Naive thymus-derived CD4-positive, alpha-beta T cell (primary cell): ENCODE results near the gene PHF1. TPM values are rescaled to one million over a fixed set of nuclear protein-coding genes. Genes with fewer than 3 reads are reported as not detected.
A peak's percentile ranks its signal among the peaks of the same experiment; 100 is the strongest.

Experiments used
- ATAC-seq: fragments of 150-1000 bp; cut with Tn5 transposase; 2 replicates; pipeline ENCODE4 v1.10.0; 2021; ENCODE audit warnings: mild to moderate bottlenecking, moderate library complexity
- CTCF ChIA-PET: fragments of 350-600 bp; sonication (Branson Sonifier 250); formaldehyde crosslinking; loops from one replicate; lab custom pipeline; 2021; ENCODE audit warnings: antibody characterized with exemption; lab: Charles Lee
- POLR2A ChIA-PET: fragments of 350-600 bp; sonication (Branson Sonifier 250); formaldehyde crosslinking; loops from one replicate; lab custom pipeline; 2021; ENCODE audit warnings: antibody characterized with exemption, inconsistent platforms; lab: Charles Lee
- DNase-seq, 9 donors: peaks; one replicate each; pipeline versions ENCODE4 v3.0.0 to v3.0.0-alpha.2; 2020 to 2022; ENCODE audit warnings: mixed read lengths in 1 of 9
- H3K27ac ChIP-seq: one replicate; pipeline ENCODE4 v1.7.0; 2013; ENCODE audit warnings: mild to moderate bottlenecking, low read depth, low read length, moderate library complexity
- H3K27me3 ChIP-seq, 2 donors: one replicate each; pipeline ENCODE4 v1.7.0; 2013; ENCODE audit warnings: low read length in 2 of 2, mild to moderate bottlenecking in 2 of 2, moderate library complexity in 2 of 2; ENCODE audit not compliant: control insufficient read depth in 2 of 2, insufficient read depth in 2 of 2
- H3K36me3 ChIP-seq, 3 experiments: 1 replicate in 2 of 3; 2 replicates in 1 of 3; pipeline ENCODE4 v1.7.0; 2013; ENCODE audit warnings: low read length in 3 of 3, mild to moderate bottlenecking in 3 of 3, moderate library complexity in 1 of 3; ENCODE audit not compliant: insufficient read depth in 3 of 3, control insufficient read depth in 2 of 3
- H3K4me1 ChIP-seq, 2 donors: one replicate each; pipeline ENCODE4 v1.7.0; 2013; ENCODE audit warnings: low read length in 2 of 2, mild to moderate bottlenecking in 2 of 2, moderate library complexity in 1 of 2; ENCODE audit not compliant: control insufficient read depth in 2 of 2, insufficient read depth in 2 of 2
- H3K4me3 ChIP-seq: 2 replicates; pipeline ENCODE4 v1.7.0; 2013; ENCODE audit warnings: mild to moderate bottlenecking, low read length
- H3K9me3 ChIP-seq, 3 experiments: 1 replicate in 2 of 3; 2 replicates in 1 of 3; pipeline ENCODE4 v1.7.0; 2013; ENCODE audit warnings: low read length in 3 of 3; ENCODE audit not compliant: control insufficient read depth in 2 of 3
- H3K27ac Mint-ChIP-seq, 9 donors: one replicate each; pipeline ENCODE4 v1.8.0; 2020 to 2022; ENCODE audit warnings: mixed read lengths in 9 of 9, mild to moderate bottlenecking in 8 of 9, moderate library complexity in 5 of 9, inconsistent platforms in 2 of 9
- H3K27me3 Mint-ChIP-seq, 5 donors: one replicate each; pipeline ENCODE4 v1.8.0; 2021 to 2022; ENCODE audit warnings: mixed read lengths in 5 of 5, mild to moderate bottlenecking in 1 of 5
- H3K36me3 Mint-ChIP-seq, 5 donors: one replicate each; pipeline ENCODE4 v1.8.0; 2020 to 2022; ENCODE audit warnings: mixed read lengths in 5 of 5, mild to moderate bottlenecking in 3 of 5, inconsistent platforms in 1 of 5
- H3K4me1 Mint-ChIP-seq, 7 donors: one replicate each; pipeline ENCODE4 v1.8.0; 2020 to 2022; ENCODE audit warnings: mixed read lengths in 7 of 7, mild to moderate bottlenecking in 3 of 7, inconsistent platforms in 1 of 7
- H3K4me3 Mint-ChIP-seq, 10 donors: one replicate each; pipeline ENCODE4 v1.8.0; 2020 to 2022; ENCODE audit warnings: mild to moderate bottlenecking in 10 of 10, mixed read lengths in 10 of 10, moderate library complexity in 6 of 10, inconsistent platforms in 2 of 10
- H3K9me3 Mint-ChIP-seq, 11 donors: one replicate each; pipeline ENCODE4 v1.8.0; 2020 to 2022; ENCODE audit warnings: mixed read lengths in 11 of 11, mild to moderate bottlenecking in 4 of 11, inconsistent platforms in 1 of 11, moderate library complexity in 1 of 11
- intact Hi-C, 2 donors: fragments of 100-400 bp; cut with micrococcal nuclease; formaldehyde crosslinking; loops; one replicate each; pipeline ENCODE4 v1.15.1; 2023
- polyA plus RNA-seq, 2 donors: library from polyadenylated mRNA; unstranded; fragments of 300-500 nt; fragmentation: Illumina TruSeq; gene quantifications; one replicate each; pipeline ENCODE4 v1.2.3, GENCODE V29; 2021
- total RNA-seq, 6 experiments: library from RNA in 5 of 6; stranded (reverse) in 5 of 6; gene quantifications; 1 replicate in 5 of 6; 2 replicates in 1 of 6; pipeline ENCODE4 v1.2.3 and lab custom pipeline; 2021 to 2026

Gene PHF1
- total and polyA plus RNA-seq, 7 experiments from 2014 or later, result 37.8 to 356 (median 224) TPM

DNA sequence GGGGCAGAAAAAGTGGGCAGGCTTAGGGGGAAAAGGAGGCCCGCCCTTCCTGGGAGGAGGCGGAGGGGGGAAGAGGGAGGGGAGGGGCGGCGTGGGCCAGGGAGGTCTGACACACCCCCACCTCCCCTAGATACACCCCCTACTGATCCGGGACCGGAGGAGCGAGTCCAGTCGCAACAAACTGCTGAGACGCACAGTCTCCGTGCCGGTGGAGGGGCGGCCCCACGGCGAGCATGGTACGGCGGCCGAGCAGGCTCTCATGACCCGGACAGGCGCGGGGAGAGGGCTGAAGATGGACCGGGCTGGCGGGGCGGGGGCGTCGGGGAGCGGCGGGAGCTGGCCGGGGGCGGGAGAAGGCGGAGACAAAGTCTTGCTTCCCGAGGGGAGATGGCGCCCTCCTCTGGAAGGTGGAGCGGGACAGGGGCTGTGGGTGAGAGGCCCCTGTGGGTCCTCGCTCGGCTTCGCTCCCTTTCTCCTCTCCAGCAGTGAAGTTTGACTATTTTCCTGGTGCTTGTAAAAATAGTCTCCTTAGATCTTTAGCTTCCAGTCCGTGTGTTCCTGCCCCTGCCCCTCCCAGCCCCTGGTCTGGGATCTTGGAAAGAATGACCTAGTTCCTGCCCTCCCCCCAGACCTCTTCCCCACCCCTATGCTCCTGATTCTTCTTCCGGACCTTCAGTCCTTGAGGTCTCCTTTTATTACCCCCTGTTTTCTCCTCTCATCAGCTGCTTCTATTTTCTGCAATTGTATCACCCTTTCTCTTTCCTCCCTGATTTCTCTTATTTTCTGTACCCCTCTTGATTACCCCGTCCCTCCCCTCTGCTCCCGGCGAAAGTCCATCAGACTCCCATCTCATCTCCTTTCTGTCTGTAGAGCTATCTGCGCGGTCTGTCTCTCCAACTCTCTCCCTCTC is 15.1 kb downstream of the PHF1 start:
- peaks cover 64 to 89% (median 82%) of the 10 kb centered on the region in 7 donors for H3K4me1 Mint-ChIP-seq
- Histone ChIP-seq H3K9me3 (no peaks in the 10 kb centered on the region), H3K27me3 (no peaks in the 10 kb centered on the region), H3K4me3 (peak overlapping the region; percentile 73), H3K27ac (peak overlapping the region; percentile 88), H3K4me1 (peaks cover 43 to 46% of the 10 kb centered on the region in 2 donors), H3K36me3 (no peaks in the 10 kb centered on the region)
- DNase-seq (peak; percentile 57 to 85 (median 74)), ATAC-seq (peak; percentile 72)
- intact Hi-C loops, result loop anchor here (1.0 to 10.0 kb wide), 14 partner anchors 8 to 1249 kb away; partner anchors contain the start of genes CUTA (in 2 of the 2), KIFC1 (in 2 of the 2), RGL2 (in 2 of the 2) and AGPAT1 (in 1 of the 2)
- no peaks in the 10 kb centered on the region for H3K27me3 Mint-ChIP-seq
- H3K4me3 Mint-ChIP-seq, result peak overlapping the region; percentile 84 to 98 (median 95)
- ChIA-PET POLR2A (interaction anchor here (0.5 to 3.5 kb wide), 24 partner anchors 8 to 1806 kb away, joined by 3 to 29 read pairs (median 5); partner anchors contain the start of genes B3GALT4, BAK1, CUTA and PFDN6), CTCF (interaction anchor here (0.7 to 3.3 kb wide), 7 partner anchors 12 to 155 kb away, joined by 3 to 9 read pairs (median 4); partner anchors contain the start of genes RPS18 and VPS52)
- H3K27ac Mint-ChIP-seq, result peak overlapping the region; percentile 88 to 99 (median 95)
- H3K36me3 Mint-ChIP-seq, result peaks cover 0 to 31% (median 4%) of the 10 kb centered on the region in 5 donors
- H3K9me3 Mint-ChIP-seq, result no peaks in the 10 kb centered on the region

DNA sequence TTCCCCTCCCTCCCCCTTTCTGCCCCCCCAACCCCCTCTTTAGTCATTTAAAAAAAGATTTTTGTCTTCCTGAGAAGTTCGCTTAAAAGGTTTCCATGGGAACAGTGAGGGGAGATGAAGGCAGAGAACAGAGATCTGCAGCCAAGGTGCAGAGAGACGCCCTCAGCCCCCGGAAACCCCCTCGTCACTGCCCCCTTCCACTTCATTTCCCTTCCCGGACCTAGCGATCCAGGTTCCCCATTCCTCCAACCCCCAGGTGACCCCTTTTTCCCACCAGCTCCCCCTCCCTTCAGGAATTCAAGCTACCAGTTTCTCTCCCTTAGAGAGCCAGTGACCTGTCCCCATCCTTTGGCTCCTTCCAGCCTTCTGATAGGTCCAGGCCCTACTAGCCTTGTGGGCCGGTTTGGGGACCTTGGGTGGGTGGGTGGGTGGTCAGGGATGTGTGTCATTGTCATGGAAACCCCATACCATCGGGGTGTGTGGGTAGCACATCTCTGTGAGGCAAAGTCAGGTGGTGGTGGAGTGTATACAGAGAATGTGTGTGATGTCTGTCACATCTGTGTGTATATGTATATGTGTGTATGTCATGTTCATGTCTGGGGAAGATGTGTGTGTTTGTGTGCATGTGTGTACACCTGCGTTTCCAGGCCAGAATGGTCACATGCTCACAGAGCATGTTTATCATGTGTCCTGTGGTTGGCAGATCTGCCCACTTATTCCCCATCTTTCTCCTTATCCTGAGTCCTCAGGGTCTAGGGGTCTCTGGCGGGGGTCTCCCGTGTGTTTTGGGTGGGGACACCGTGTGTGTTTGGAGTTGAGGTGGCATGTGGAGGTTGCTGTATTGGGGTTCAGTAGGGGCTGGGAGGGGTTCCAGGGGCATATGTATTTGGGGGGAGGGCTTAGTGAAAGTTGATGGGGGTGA is 16.0 kb downstream of the PHF1 start:
- Histone ChIP-seq H3K4me1 (peaks cover 48 to 51% of the 10 kb centered on the region in 2 donors), H3K36me3 (no peaks in the 10 kb centered on the region), H3K4me3 (peak overlapping the region; percentile 75), H3K27ac (peak overlapping the region; percentile 88), H3K9me3 (no peaks in the 10 kb centered on the region), H3K27me3 (no peaks in the 10 kb centered on the region)
- ATAC-seq, result peak; percentile 33
- Mint-ChIP-seq H3K36me3 (peaks cover 0 to 31% (median 4%) of the 10 kb centered on the region in 5 donors), H3K4me3 (peak overlapping the region; percentile 84 to 98 (median 95)), H3K9me3 (no peaks in the 10 kb centered on the region), H3K4me1 (peaks cover 71 to 85% (median 76%) of the 10 kb centered on the region in 7 donors), H3K27ac (peak overlapping the region; percentile 88 to 99 (median 95)), H3K27me3 (no peaks in the 10 kb centered on the region)
- DNase-seq, result peak in 7 of 9 donors; percentile 33 to 79 (median 52)
- ChIA-PET CTCF (interaction anchor here (0.6 to 3.3 kb wide), 3 partner anchors 10 to 82 kb away, joined by 5 to 9 read pairs (median 7); no protein-coding TSS in a partner anchor), POLR2A (interaction anchor here (0.5 to 3.5 kb wide), 17 partner anchors 9 to 178 kb away, joined by 3 to 29 read pairs (median 5); partner anchors contain the start of genes B3GALT4, CUTA, PFDN6 and RPS18)
- intact Hi-C loops, result loop anchor here (1.0 to 10.0 kb wide), 12 partner anchors 9 to 1250 kb away; partner anchors contain the start of genes CUTA (in 2 of the 2), RGL2 (in 2 of the 2), AGPAT1 (in 1 of the 2) and ITPR3 (in 1 of the 2)

GRCh38 chr6:33427585-33428223 is 16.9 kb downstream of the PHF1 start:
- POLR2A ChIA-PET, result interaction anchor here (2.8 kb wide), 1 partner anchor 267 kb away, joined by 5 read pairs; no protein-coding TSS in a partner anchor
- peaks cover 71 to 87% (median 81%) of the 10 kb centered on the region in 7 donors for H3K4me1 Mint-ChIP-seq
- DNase-seq (peak; percentile 47 to 72 (median 56)), ATAC-seq (peak; percentile 39)
- CTCF ChIA-PET, result no interaction called here
- H3K27ac Mint-ChIP-seq, result peak overlapping the region; percentile 88 to 99 (median 96)
- peak overlapping the region; percentile 88 for H3K27ac ChIP-seq
- H3K4me3 Mint-ChIP-seq, result peak overlapping the region; percentile 84 to 98 (median 95)
- peaks cover 0 to 2% (median 0%) of the 10 kb centered on the region in 3 experiments for H3K36me3 ChIP-seq
- peaks cover 0 to 33% (median 4%) of the 10 kb centered on the region in 5 donors for H3K36me3 Mint-ChIP-seq
- H3K4me1 ChIP-seq, result peaks cover 51 to 56% of the 10 kb centered on the region in 2 donors
- H3K9me3 ChIP-seq, result no peaks in the 10 kb centered on the region
- peak overlapping the region; percentile 75 for H3K4me3 ChIP-seq
- no peaks in the 10 kb centered on the region for H3K27me3 ChIP-seq
- no peaks in the 10 kb centered on the region for H3K27me3 Mint-ChIP-seq
- intact Hi-C loops, result loop anchor here (1.0 to 10.0 kb wide), 10 partner anchors 53 to 1250 kb away; partner anchors contain the start of genes RGL2 (in 2 of the 2), AGPAT1 (in 1 of the 2), ITPR3 (in 1 of the 2) and RNF5 (in 1 of the 2)
- H3K9me3 Mint-ChIP-seq, result no peaks in the 10 kb centered on the region

DNA sequence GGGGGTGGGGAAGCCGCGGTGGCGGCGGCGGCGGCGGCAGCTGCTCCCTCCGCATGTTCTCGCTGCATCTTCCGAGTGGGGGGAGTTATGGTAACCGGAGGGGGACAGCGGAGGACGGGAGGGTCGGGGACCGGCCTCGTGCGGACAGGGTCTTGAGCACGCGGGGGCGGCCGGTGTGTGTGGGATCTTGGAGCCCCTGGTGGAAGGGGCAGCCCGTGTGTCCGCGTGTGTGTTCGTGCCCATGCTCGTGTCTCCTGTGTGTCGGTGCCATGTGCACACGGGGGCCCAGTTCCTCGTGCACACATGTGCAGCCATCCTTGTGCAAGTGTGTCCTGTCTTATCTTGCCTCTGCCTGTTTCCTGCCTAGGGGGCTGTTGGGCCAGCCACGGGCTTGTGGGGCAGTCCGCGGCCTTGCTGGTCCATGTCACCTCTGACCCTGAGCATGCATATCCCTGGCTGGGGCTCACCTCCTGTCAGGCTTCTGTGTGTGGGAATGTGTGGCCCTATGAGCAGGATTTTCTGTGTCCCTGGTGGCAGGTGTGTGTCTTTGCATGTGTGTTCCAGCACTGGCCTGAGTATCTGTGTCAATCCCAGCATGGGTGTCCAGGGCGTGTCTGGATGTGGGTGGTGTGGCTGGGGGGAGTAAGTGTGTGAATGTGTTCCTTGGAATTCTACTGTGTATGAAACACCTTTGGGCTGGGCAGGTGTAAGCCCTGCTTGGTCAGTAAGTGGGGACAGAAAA is 17.6 kb downstream of the PHF1 start:
- Histone ChIP-seq H3K27me3 (no peaks in the 10 kb centered on the region), H3K27ac (peak overlapping the region; percentile 88), H3K36me3 (peaks cover 0 to 4% (median 0%) of the 10 kb centered on the region in 3 experiments), H3K9me3 (no peaks in the 10 kb centered on the region), H3K4me3 (peak overlapping the region; percentile 71), H3K4me1 (peaks cover 51 to 59% of the 10 kb centered on the region in 2 donors)
- Mint-ChIP-seq H3K27ac (peak overlapping the region; percentile 81 to 98 (median 96)), H3K9me3 (no peaks in the 10 kb centered on the region), H3K4me3 (peak overlapping the region; percentile 86 to 98 (median 92)), H3K27me3 (no peaks in the 10 kb centered on the region), H3K36me3 (peaks cover 0 to 31% (median 3%) of the 10 kb centered on the region in 5 donors), H3K4me1 (peaks cover 70 to 87% (median 83%) of the 10 kb centered on the region in 7 donors)
- CTCF ChIA-PET, result interaction anchor here (1.1 to 1.3 kb wide), 4 partner anchors 10 to 83 kb away, joined by 3 to 6 read pairs (median 4); partner anchors contain the start of genes CUTA and ZBTB9
- ATAC-seq (no peak), DNase-seq (peak in 5 of 9 donors; percentile 40 to 52 (median 50))
- POLR2A ChIA-PET, result interaction anchor here (0.7 to 4.4 kb wide), 11 partner anchors 11 to 266 kb away, joined by 3 to 61 read pairs (median 5); partner anchors contain the start of genes B3GALT4, BAK1, CUTA and PHF1
- intact Hi-C loops, result loop anchor here (2.0 to 10.0 kb wide), 8 partner anchors 52 to 1251 kb away; partner anchors contain the start of genes RGL2 (in 2 of the 2), AGPAT1 (in 1 of the 2), ITPR3 (in 1 of the 2) and RNF5 (in 1 of the 2)
